SU-DHL-6 (cell line): ENCODE data around the gene HOXD12.

Source experiments
- EZH2phosphoT487 ChIP-seq: fragments of 200-600 bp; sonication (generic), shearing (Covaris generic); conservative IDR thresholded peaks from 2 replicates; pipeline ENCODE4 v1.6.1; 2018; ENCODE audit warnings: mild to moderate bottlenecking, antibody characterized with exemption, low read length, moderate library complexity, mixed read lengths
- TF ChIP-seq, protein P1 (sequence below): fragments of 200-600 bp; sonication (generic); IDR thresholded peaks from one replicate; pipeline ENCODE4 v1.5.1; 2017; ENCODE audit warnings: antibody characterized with exemption, mild to moderate bottlenecking, low read length, moderate library complexity; ENCODE audit not compliant: insufficient read depth, poor library complexity, severe bottlenecking

DNA sequence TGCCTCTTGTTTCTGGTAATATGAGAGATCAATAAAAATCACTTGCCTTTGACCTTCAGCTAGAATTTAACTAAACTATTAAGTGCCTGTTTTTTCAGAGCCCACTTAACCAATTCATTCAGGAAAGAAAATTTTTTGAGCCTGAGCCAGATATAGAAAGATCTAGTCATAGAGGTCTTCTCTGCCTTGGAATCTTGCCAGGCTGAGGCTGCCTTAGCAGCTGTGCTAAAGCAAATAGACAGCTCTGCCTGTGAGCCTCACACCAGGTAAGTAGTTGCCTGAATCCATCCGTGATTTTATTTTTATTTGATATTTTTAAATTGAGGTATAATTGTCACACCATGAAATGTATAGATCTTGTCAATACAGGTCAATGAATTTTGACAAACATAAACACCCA lies 43.2 kb upstream of the HOXD12 start:
- no peak for TF ChIP-seq EZH2phosphoT487
- TF ChIP-seq, protein P1, sequence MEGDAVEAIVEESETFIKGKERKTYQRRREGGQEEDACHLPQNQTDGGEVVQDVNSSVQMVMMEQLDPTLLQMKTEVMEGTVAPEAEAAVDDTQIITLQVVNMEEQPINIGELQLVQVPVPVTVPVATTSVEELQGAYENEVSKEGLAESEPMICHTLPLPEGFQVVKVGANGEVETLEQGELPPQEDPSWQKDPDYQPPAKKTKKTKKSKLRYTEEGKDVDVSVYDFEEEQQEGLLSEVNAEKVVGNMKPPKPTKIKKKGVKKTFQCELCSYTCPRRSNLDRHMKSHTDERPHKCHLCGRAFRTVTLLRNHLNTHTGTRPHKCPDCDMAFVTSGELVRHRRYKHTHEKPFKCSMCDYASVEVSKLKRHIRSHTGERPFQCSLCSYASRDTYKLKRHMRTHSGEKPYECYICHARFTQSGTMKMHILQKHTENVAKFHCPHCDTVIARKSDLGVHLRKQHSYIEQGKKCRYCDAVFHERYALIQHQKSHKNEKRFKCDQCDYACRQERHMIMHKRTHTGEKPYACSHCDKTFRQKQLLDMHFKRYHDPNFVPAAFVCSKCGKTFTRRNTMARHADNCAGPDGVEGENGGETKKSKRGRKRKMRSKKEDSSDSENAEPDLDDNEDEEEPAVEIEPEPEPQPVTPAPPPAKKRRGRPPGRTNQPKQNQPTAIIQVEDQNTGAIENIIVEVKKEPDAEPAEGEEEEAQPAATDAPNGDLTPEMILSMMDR = no peak
